Hepatocyte (in vitro differentiated cells): ENCODE measurements around the gene FOXC2.

Source experiments
- CTCF ChIP-seq: fragments of 200-600 bp; sonication (generic); IDR thresholded peaks from 2 replicates; pipeline ENCODE4 v1.5.1; 2016; ENCODE audit warnings: antibody characterized with exemption, mild to moderate bottlenecking; ENCODE audit not compliant: poor library complexity
- EZH2phosphoT487 ChIP-seq: fragments of 200-600 bp; sonication (generic); IDR thresholded peaks from one replicate; pipeline ENCODE4 v1.6.1; 2018; ENCODE audit warnings: antibody characterized with exemption, mild to moderate bottlenecking, low read depth, moderate library complexity; ENCODE audit not compliant: unreplicated experiment, severe bottlenecking

GRCh38 chr16:86553356-86553755, 13.3 kb upstream of the FOXC2 start:
- TF ChIP-seq EZH2phosphoT487 (no peak), CTCF (no peak)
